Cardiac septum (tissue), 1 donor: ENCODE measurements around the gene SHBG. TPM values are rescaled to one million over a fixed set of nuclear protein-coding genes. Genes with fewer than 3 reads are reported as not detected.
"Not testable (repeated sequence)": the region's sequence is repeated elsewhere in the genome, so short reads cannot be mapped to it uniquely, and the experiment has no call there.

Source experiments
- DNase-seq: peaks from one replicate; pipeline ENCODE4 v3.0.0-alpha.2; 2020; ENCODE audit warnings: low spot score
- intact Hi-C: fragments of 100-400 bp; cut with DNase I; formaldehyde crosslinking; loops from one replicate; pipeline ENCODE4 v1.14.0; 2022
- total RNA-seq: library from RNA; stranded (reverse); fragmentation: NEBNext Ultra II Directional; extraction: Animal tissue kit (Norgen Biotek cat#: 25700); gene quantifications from one replicate; pipeline ENCODE4 v1.2.1, GENCODE V29; 2021
- donor health status: DM: no; HTN: no; CAD: no.

SHBG gene
- total RNA-seq, 1 donor from 2014 or later: 0.62 TPM

- DNase-seq: no peak
- intact Hi-C loops: no loop called here
Observed at GRCh38 chr17:7633093-7633492, 3.2 kb downstream of the SHBG start.

- intact Hi-C loops: no loop called here
- DNase-seq: no peak
Observed at GRCh38 chr17:7634384-7634783, 4.4 kb downstream of the SHBG start.

- no peak for DNase-seq
- intact Hi-C loops: no loop called here
Observed at GRCh38 chr17:7636163-7636562, 6.2 kb downstream of the SHBG start.

GRCh38 chr17:7640783-7641182 is 10.8 kb downstream of the SHBG start:
- DNase-seq: no peak
- intact Hi-C loops: no loop called here

- DNase-seq, intact Hi-C loops: not testable (repeated sequence)
Observed at GRCh38 chr17:7641635-7642034, 11.7 kb downstream of the SHBG start.

- intact Hi-C loops: no loop called here
- no peak for DNase-seq
Observed at GRCh38 chr17:7644775-7645174, 14.8 kb downstream of the SHBG start.

- DNase-seq: no peak
- intact Hi-C loops: no loop called here
Observed at GRCh38 chr17:7646457-7646856, 16.5 kb downstream of the SHBG start.

GRCh38 chr17:7647018-7647417 is 17.1 kb downstream of the SHBG start:
- intact Hi-C loops: no loop called here
- no peak for DNase-seq

GRCh38 chr17:7650509-7651096 is 20.7 kb downstream of the SHBG start, which contains the start of gene ATP1B2:
TSS of gene ATP1B2 (plus strand) at chr17:7650926. CDS start at chr17:7651519, 593 bp downstream.
- intact Hi-C loops: no loop called here

GRCh38 chr17:7651097-7651664 is 21.2 kb downstream of the SHBG start:
- intact Hi-C loops: no loop called here
- DNase-seq: no peak

More at GRCh38 chr17:7650509-7651096, 20.7 kb downstream of the SHBG start, which contains the start of gene ATP1B2:
- DNase-seq: no peak

GRCh38 chr17:7651665-7652387 is 21.9 kb downstream of the SHBG start:
- no peak for DNase-seq
- intact Hi-C loops: no loop called here

- DNase-seq: no peak
- intact Hi-C loops: no loop called here
Observed at GRCh38 chr17:7652388-7653356, 22.7 kb downstream of the SHBG start.

GRCh38 chr17:7654832-7655540 is 25.1 kb downstream of the SHBG start:
- intact Hi-C loops: no loop called here
- no peak for DNase-seq

GRCh38 chr17:7655541-7655840 is 25.6 kb downstream of the SHBG start:
- no peak for DNase-seq
- intact Hi-C loops: no loop called here

- intact Hi-C loops: no loop called here
- DNase-seq: no peak
Observed at GRCh38 chr17:7656958-7657609, 27.1 kb downstream of the SHBG start.

- intact Hi-C loops: no loop called here
- DNase-seq: no peak
Observed at GRCh38 chr17:7667656-7668406, 37.9 kb downstream of the SHBG start.

GRCh38 chr17:7668482-7668881 is 38.5 kb downstream of the SHBG start:
- intact Hi-C loops: no loop called here

GRCh38 chr17:7673239-7673638 is 43.3 kb downstream of the SHBG start:
- intact Hi-C loops: no loop called here

More at GRCh38 chr17:7668482-7668881, 38.5 kb downstream of the SHBG start:
- no peak for DNase-seq

More at GRCh38 chr17:7673239-7673638, 43.3 kb downstream of the SHBG start:
- DNase-seq: no peak
